Measurements from ENCODE around the gene TAAR8. TPM values are rescaled to one million over a fixed set of nuclear protein-coding genes. Genes with fewer than 3 reads are reported as not detected.

Gene TAAR8
- total and polyA plus RNA-seq, 7 donors, result not detected

- intact Hi-C loops (cut with DNase I), result loop anchor here (10.0 kb wide), 2 partner anchors 258 to 1018 kb away; partner anchors contain the start of gene SLC18B1
- Histone ChIP-seq H3K36me3 (no peaks in the 10 kb centered on the region), H3K27me3 (peaks cover 0 to 4% (median 0%) of the 10 kb centered on the region in 3 donors), H3K27ac (no peak overlapping the region), H3K9me3 (no peaks in the 10 kb centered on the region), H3K4me1 (no peaks in the 10 kb centered on the region), H3K4me3 (no peak overlapping the region)
- DNase-seq, result no peak
- TF ChIP-seq POLR2AphosphoS5 (IDR thresholded peaks at IDR 0.05) (no peak), POLR2A (IDR thresholded peaks at IDR 0.05) (no peak), CTCF (IDR thresholded peaks at IDR 0.05) (no peak), EP300 (IDR thresholded peaks at IDR 0.05) (no peak)
- 79 to 90% methylated on average over 3 of the region's 3 CpGs for WGBS, 2 donors
These were observed 15.3 kb upstream of the TAAR8 start for GRCh38 chr6:132537145-132537544.

GRCh38 chr6:132537977-132538376 lies 14.5 kb upstream of the TAAR8 start, which contains the start of gene TAAR9:
Gene TAAR9, plus strand, starts transcription at chr6:132538277. Its CDS starts 13 bp downstream, at chr6:132538290.
- Histone ChIP-seq H3K9me3 (no peaks in the 10 kb centered on the region), H3K27ac (no peak within 1 kb of the TSS), H3K36me3 (no peaks in the 10 kb centered on the region), H3K27me3 (peaks cover 0 to 4% (median 0%) of the 10 kb centered on the region in 3 donors), H3K4me3 (no peak within 1 kb of the TSS), H3K4me1 (no peaks in the 10 kb centered on the region)
- DNase-seq, result no peak
- 76 to 86% methylated on average over 4 of the region's 4 CpGs for WGBS, 2 donors
- intact Hi-C loops (cut with DNase I), result loop anchor here (10.0 kb wide), 2 partner anchors 257 to 1017 kb away; partner anchors contain the start of gene SLC18B1
- TF ChIP-seq CTCF (IDR thresholded peaks at IDR 0.05) (no peak), POLR2A (IDR thresholded peaks at IDR 0.05) (no peak), POLR2AphosphoS5 (IDR thresholded peaks at IDR 0.05) (no peak), EP300 (IDR thresholded peaks at IDR 0.05) (no peak)

GRCh38 chr6:132544826-132545225 lies 7.6 kb upstream of the TAAR8 start:
- Histone ChIP-seq H3K36me3 (no peaks in the 10 kb centered on the region), H3K4me1 (no peaks in the 10 kb centered on the region), H3K27me3 (no peaks in the 10 kb centered on the region), H3K9me3 (no peaks in the 10 kb centered on the region), H3K27ac (no peak overlapping the region), H3K4me3 (no peak overlapping the region)
- DNase-seq, result no peak
- TF ChIP-seq CTCF (IDR thresholded peaks at IDR 0.05) (no peak), POLR2A (IDR thresholded peaks at IDR 0.05) (no peak), POLR2AphosphoS5 (IDR thresholded peaks at IDR 0.05) (no peak), EP300 (IDR thresholded peaks at IDR 0.05) (no peak)
- intact Hi-C loops (cut with DNase I), result no loop called here

GRCh38 chr6:132548746-132549463 lies 3.6 kb upstream of the TAAR8 start:
- Histone ChIP-seq H3K36me3 (no peaks in the 10 kb centered on the region), H3K4me1 (no peaks in the 10 kb centered on the region), H3K4me3 (no peak overlapping the region), H3K9me3 (no peaks in the 10 kb centered on the region), H3K27ac (no peak overlapping the region), H3K27me3 (no peaks in the 10 kb centered on the region)
- intact Hi-C loops (cut with DNase I), result no loop called here
- 91% methylated on average over 4 of the region's 4 CpGs for WGBS, 2 donors
- TF ChIP-seq POLR2AphosphoS5 (IDR thresholded peaks at IDR 0.05), result no peak
- TF ChIP-seq POLR2A (IDR thresholded peaks at IDR 0.05), result no peak
- no peak for TF ChIP-seq CTCF (IDR thresholded peaks at IDR 0.05)
- no peak for TF ChIP-seq EP300 (IDR thresholded peaks at IDR 0.05)
- no peak for DNase-seq
